SJSA1 (cell line): Measurements from ENCODE around the gene RFLNA. TPM values are rescaled to one million over a fixed set of nuclear protein-coding genes. Genes with fewer than 3 reads are reported as not detected.

Source experiments
- DNase-seq, 2 experiments: peaks; one replicate each; pipeline ENCODE4 v3.0.0-alpha.2; 2015 to 2020; ENCODE audit warnings: low spot score in 2 of 2, low read depth in 1 of 2
- H3K27ac ChIP-seq: fragments of 250-450 bp; sonication (Bioruptor Pico); 2 replicates; pipeline ENCODE4 v1.5.1; 2020; ENCODE audit warnings: mild to moderate bottlenecking, moderate library complexity
- H3K27me3 ChIP-seq: fragments of 250-450 bp; sonication (Bioruptor Pico); replicated peaks from 2 replicates; pipeline ENCODE4 v1.5.1; 2020; ENCODE audit warnings: mild to moderate bottlenecking, moderate library complexity
- H3K36me3 ChIP-seq: fragments of 250-450 bp; sonication (Bioruptor Pico); 2 replicates; pipeline ENCODE4 v1.5.1; 2020; ENCODE audit warnings: mild to moderate bottlenecking
- H3K4me1 ChIP-seq: fragments of 250-450 bp; sonication (Bioruptor Pico); replicated peaks from 2 replicates; pipeline ENCODE4 v1.6.1; 2021; ENCODE audit warnings: mild to moderate bottlenecking
- H3K4me3 ChIP-seq: fragments of 250-450 bp; sonication (Bioruptor Pico); 2 replicates; pipeline ENCODE4 v1.5.1; 2020; ENCODE audit warnings: mild to moderate bottlenecking
- H3K9me3 ChIP-seq: fragments of 250-450 bp; sonication (Bioruptor Pico); replicated peaks from 2 replicates; pipeline ENCODE4 v1.5.1; 2020; ENCODE audit warnings: mild to moderate bottlenecking
- total RNA-seq: library from RNA; depleted of rRNA; stranded (reverse); fragments of >200 nt; shearing (Covaris generic); gene quantifications from 2 replicates; pipeline ENCODE4 v1.2.3, GENCODE V29; 2014; rRNA removed

Gene RFLNA
- total RNA-seq: not detected in 2 replicates

- H3K27me3 ChIP-seq: peaks cover 37% of the 10 kb centered on the region
- no peak within 1 kb of the TSS for H3K27ac ChIP-seq
- DNase-seq: no peak
- no peaks in the 10 kb centered on the region for H3K9me3 ChIP-seq
- peaks cover 4% of the 10 kb centered on the region for H3K4me1 ChIP-seq
- no peaks in the 10 kb centered on the region for H3K36me3 ChIP-seq
- no peak within 1 kb of the TSS for H3K4me3 ChIP-seq
Observed at GRCh38 chr12:124294780-124295341, at the start of gene RFLNA. RFLNA (plus strand) TSS chr12:124295093; CDS start chr12:124295430, 337 bp downstream.

- Histone ChIP-seq H3K27ac (no peak overlapping the region), H3K9me3 (peaks cover 6% of the 10 kb centered on the region; the same call in 1 of the 2 replicates), H3K27me3 (0 out of 2 replicates have a peak, but pooled peaks cover 2% of the 10 kb centered on the region)
Observed at GRCh38 chr12:124247331-124247730, 47.6 kb upstream of the RFLNA start.

GRCh38 chr12:124248941-124249825 is 45.7 kb upstream of the RFLNA start:
- Histone ChIP-seq H3K36me3 (no peaks in the 10 kb centered on the region), H3K9me3 (peaks cover 6% of the 10 kb centered on the region; the same call in 1 of the 2 replicates), H3K4me1 (no peaks in the 10 kb centered on the region), H3K27ac (no peak overlapping the region), H3K27me3 (0 out of 2 replicates have a peak, but pooled peaks cover 2% of the 10 kb centered on the region), H3K4me3 (no peak overlapping the region)
- DNase-seq: no peak

More at GRCh38 chr12:124247331-124247730, 47.6 kb upstream of the RFLNA start:
- no peaks in the 10 kb centered on the region for H3K4me1 ChIP-seq
- DNase-seq: no peak
- H3K4me3 ChIP-seq: no peak overlapping the region
- no peaks in the 10 kb centered on the region for H3K36me3 ChIP-seq

GRCh38 chr12:124251186-124251585 is 43.7 kb upstream of the RFLNA start:
- Histone ChIP-seq H3K9me3 (peaks cover 6% of the 10 kb centered on the region; the same call in 1 of the 2 replicates), H3K27me3 (0 out of 2 replicates have a peak, but pooled peaks cover 2% of the 10 kb centered on the region), H3K36me3 (no peaks in the 10 kb centered on the region), H3K27ac (no peak overlapping the region), H3K4me3 (no peak overlapping the region), H3K4me1 (no peaks in the 10 kb centered on the region)
- no peak for DNase-seq

- Histone ChIP-seq H3K27me3 (no peaks in the 10 kb centered on the region), H3K4me3 (no peak overlapping the region), H3K36me3 (no peaks in the 10 kb centered on the region), H3K9me3 (no peaks in the 10 kb centered on the region), H3K4me1 (no peaks in the 10 kb centered on the region), H3K27ac (no peak overlapping the region)
- DNase-seq: no peak
Observed at GRCh38 chr12:124252964-124253363, 41.9 kb upstream of the RFLNA start.

GRCh38 chr12:124254126-124254525 is 40.8 kb upstream of the RFLNA start:
- Histone ChIP-seq H3K4me1 (no peaks in the 10 kb centered on the region), H3K27ac (no peak overlapping the region), H3K9me3 (no peaks in the 10 kb centered on the region), H3K4me3 (no peak overlapping the region), H3K27me3 (peaks cover 4% of the 10 kb centered on the region; the same call in 1 of the 2 replicates), H3K36me3 (no peaks in the 10 kb centered on the region)
- DNase-seq: no peak

- no peak for DNase-seq
- Histone ChIP-seq H3K27me3 (peaks cover 11% of the 10 kb centered on the region; the same call in 1 of the 2 replicates), H3K27ac (no peak overlapping the region), H3K9me3 (no peaks in the 10 kb centered on the region), H3K4me1 (no peaks in the 10 kb centered on the region), H3K36me3 (no peaks in the 10 kb centered on the region), H3K4me3 (no peak overlapping the region)
Observed at GRCh38 chr12:124259154-124260066, 35.5 kb upstream of the RFLNA start.

GRCh38 chr12:124261885-124262284 is 33.0 kb upstream of the RFLNA start:
- Histone ChIP-seq H3K27ac (no peak overlapping the region), H3K4me1 (no peaks in the 10 kb centered on the region), H3K27me3 (peaks cover 11% of the 10 kb centered on the region; the same call in 1 of the 2 replicates), H3K4me3 (no peak overlapping the region), H3K9me3 (no peaks in the 10 kb centered on the region), H3K36me3 (no peaks in the 10 kb centered on the region)
- DNase-seq: no peak

GRCh38 chr12:124264089-124264795 is 30.7 kb upstream of the RFLNA start:
- Histone ChIP-seq H3K27me3 (peaks cover 6% of the 10 kb centered on the region; the same call in 1 of the 2 replicates), H3K36me3 (no peaks in the 10 kb centered on the region), H3K4me1 (no peaks in the 10 kb centered on the region), H3K4me3 (no peak overlapping the region), H3K9me3 (no peaks in the 10 kb centered on the region), H3K27ac (no peak overlapping the region)
- DNase-seq: no peak

- Histone ChIP-seq H3K27ac (no peak overlapping the region), H3K36me3 (no peaks in the 10 kb centered on the region), H3K4me1 (no peaks in the 10 kb centered on the region), H3K9me3 (no peaks in the 10 kb centered on the region), H3K27me3 (0 out of 2 replicates have a peak, but pooled peaks cover 2% of the 10 kb centered on the region), H3K4me3 (no peak overlapping the region)
- DNase-seq: no peak
Observed at GRCh38 chr12:124264879-124265278, 30.0 kb upstream of the RFLNA start.

- Histone ChIP-seq H3K27ac (no peak overlapping the region), H3K36me3 (no peaks in the 10 kb centered on the region), H3K27me3 (no peaks in the 10 kb centered on the region), H3K4me3 (no peak overlapping the region), H3K4me1 (no peaks in the 10 kb centered on the region), H3K9me3 (no peaks in the 10 kb centered on the region)
- DNase-seq: no peak
Observed at GRCh38 chr12:124267205-124267778, 27.6 kb upstream of the RFLNA start.

GRCh38 chr12:124270671-124271070 is 24.2 kb upstream of the RFLNA start:
- 0 out of 2 replicates have a peak, but pooled peaks cover 3% of the 10 kb centered on the region for H3K4me1 ChIP-seq
- no peak overlapping the region for H3K27ac ChIP-seq
- H3K27me3 ChIP-seq: no peaks in the 10 kb centered on the region
- no peaks in the 10 kb centered on the region for H3K9me3 ChIP-seq
- no peak for DNase-seq
- no peaks in the 10 kb centered on the region for H3K36me3 ChIP-seq
- no peak overlapping the region for H3K4me3 ChIP-seq
